ELR (cell line): ENCODE measurements around the gene TOGARAM1.

Source experiments
- DNase-seq: peaks from one replicate; pipeline ENCODE4 v3.0.0-alpha.2; 2015; ENCODE audit warnings: low read depth

The TOGARAM1 gene

DNA sequence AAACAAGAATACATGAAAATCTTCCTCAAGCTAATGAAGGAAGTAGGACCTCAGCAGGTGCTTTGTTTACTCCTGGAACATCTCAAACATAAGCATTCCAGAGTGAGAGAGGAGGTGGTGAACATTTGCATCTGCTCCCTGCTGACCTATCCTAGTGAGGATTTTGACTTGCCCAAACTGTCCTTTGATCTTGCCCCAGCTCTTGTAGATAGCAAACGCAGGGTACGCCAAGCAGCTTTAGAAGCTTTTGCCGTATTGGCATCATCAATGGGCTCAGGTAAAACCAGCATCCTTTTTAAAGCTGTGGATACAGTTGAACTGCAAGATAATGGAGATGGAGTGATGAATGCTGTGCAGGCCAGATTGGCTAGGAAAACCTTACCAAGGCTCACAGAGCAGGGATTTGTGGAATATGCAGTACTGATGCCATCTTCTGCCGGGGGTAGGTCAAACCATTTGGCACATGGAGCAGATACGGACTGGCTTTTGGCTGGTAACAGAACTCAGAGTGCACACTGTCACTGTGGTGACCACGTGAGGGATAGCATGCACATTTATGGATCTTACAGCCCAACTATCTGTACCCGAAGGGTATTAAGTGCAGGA is 1.9 kb downstream of the TOGARAM1 start:
- DNase-seq: peak; percentile 23

DNA sequence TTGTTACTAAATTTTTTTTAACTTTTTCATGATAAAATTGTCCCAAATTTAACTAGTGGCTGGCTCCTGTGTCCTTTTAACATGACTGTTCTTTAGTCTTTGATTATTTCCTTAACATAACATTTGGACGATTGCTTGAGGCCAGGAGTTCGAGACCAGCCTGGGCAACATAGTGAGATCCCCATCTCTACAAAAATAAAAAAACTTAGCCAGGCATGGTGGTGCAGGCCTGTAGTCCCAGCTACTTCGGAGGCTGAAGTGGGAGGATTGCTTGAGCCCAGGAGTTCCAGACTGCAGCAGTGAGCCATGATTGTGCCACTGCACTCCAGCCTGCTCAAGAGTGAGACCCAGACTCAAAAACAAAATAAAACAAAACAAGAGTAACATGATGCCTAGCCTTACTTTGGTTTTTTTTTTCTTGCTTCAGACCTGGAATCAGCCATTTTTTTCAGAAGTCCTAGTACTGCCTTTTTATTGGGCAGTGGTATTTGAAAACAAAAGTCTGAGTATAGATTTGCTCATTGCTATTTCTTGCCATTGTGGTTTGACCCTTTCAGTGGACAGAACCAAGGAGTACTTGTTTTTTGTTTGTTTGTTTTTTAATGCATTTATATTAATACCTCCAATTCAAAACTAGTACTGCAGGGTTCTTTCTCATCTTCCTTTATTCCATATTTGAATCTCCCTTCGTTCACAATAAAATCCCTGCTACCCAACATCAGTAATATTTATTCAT is 4.8 kb downstream of the TOGARAM1 start:
- DNase-seq: peak; percentile 35

DNA sequence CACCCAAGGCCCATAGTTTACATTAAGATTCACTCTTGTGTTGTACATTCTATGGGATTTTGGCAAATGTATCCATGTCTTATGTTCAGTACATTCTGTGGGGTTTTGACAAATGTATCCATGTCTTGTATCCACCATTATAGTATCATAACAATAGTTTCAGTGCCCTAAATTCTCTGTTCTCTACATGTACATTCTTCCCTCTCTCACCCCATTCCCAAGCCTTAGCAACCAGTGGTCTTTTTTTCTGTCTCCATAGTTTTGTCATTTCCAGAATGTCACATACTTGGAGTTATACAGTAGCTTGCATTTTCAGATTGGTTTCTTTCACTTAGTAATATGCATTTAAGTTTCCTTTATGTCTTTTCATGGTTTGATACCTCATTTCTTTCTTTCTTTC is 6.7 kb downstream of the TOGARAM1 start:
- no peak for DNase-seq

DNA sequence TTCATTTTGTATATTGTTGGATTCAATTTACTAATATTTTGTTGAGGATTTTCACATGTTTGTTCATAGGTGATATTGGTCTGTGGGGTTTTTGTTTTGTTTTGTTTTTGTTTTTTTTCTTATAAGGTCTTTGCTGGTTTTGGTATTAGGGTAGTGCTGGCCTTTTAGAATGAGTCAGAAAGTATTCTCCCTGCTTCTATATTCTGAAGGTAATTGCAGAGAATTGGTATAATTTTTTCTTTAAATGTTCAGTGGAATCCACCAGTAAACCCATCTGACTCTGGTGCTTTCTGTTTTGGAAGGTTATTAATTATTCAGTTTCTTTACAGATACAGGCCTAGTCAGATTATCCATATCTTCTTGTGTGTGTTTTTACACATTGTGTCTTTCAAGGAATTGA is 8.9 kb downstream of the TOGARAM1 start:
- no peak for DNase-seq

DNA sequence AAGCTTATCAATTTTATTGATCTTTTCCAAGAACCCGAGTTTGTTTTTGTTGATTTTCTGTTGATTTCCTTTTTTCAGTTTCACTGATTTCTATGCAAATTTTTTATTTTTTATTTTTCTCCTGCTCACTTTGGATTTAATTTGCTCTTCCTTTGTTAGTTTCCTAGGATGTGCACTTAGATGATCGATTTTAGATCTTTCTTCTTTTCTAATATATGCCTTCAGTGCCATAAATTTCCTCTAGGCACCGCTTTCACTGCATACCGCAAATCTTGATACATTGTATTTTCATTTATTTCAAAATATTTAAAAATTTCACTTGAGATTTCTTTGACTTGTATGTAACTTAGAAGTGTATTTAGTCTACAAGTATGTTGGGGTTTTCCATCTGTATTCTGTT is 9.5 kb downstream of the TOGARAM1 start:
- no peak for DNase-seq

DNA sequence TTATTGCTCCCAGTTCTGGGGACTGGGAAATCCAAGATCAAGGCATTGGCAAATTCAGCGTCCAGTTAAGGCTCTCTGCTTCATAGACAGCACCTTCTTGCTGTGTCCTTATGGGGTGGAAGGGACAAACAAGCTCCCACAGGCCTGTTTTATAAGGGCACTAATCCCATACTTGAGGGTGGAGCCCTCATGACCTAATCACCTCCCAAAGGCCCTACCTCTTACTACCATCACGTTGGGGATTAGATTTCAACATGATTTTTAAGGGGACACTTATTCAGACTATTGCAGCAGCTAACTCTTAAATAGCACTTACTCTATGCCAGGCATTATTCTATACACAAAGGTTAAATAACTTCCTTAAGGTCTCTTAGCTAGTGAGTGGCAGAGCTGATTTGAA is 17.3 kb downstream of the TOGARAM1 start:
- DNase-seq: no peak

DNA sequence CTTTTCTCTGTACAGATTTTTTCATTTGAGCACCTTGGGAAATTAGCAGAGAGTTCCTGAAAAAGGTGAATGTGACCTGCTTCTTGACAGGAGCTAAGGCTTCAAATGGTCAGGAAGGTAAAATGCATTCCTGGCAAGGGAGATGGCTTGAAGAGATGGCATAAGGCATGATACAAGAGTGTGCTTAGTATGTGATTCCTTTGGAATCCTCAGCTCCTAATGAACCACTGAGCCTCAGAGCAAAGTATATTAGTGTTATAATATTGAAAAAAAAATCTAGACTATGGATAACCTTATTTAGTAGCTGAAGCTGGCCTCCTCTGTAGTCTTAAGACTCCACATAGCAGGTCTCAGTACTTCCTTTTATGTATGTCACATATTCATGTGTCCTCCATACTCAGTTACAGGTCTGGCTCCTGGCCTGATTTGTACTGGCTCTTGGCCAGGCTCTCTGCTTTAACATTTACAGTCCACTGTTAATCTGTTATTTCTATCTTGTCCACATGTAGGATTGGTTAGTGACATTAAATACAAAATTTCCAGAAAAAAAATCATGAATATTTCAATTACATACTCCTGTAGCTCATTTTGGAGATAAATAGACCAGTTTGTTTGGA is 17.9 kb downstream of the TOGARAM1 start:
- DNase-seq: no peak

DNA sequence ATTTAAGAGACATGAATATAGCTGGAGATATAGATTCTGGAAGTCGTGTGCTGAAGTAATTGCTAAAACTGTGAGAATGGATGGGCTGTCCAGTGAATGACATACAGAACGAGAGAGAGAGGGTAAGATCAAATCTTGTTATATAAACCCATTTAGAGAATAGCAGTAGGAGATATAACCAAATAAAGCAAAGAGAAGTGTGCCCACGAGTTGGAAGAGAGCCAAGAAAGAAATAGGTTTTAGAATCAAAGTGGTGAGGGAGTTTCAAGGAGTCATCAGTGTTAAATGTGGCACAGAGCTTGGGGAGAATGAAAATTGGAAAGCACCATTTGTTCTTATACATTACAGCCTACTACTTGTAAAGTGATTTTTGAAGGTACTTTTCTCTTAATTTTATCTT is 19.2 kb downstream of the TOGARAM1 start:
- no peak for DNase-seq

DNA sequence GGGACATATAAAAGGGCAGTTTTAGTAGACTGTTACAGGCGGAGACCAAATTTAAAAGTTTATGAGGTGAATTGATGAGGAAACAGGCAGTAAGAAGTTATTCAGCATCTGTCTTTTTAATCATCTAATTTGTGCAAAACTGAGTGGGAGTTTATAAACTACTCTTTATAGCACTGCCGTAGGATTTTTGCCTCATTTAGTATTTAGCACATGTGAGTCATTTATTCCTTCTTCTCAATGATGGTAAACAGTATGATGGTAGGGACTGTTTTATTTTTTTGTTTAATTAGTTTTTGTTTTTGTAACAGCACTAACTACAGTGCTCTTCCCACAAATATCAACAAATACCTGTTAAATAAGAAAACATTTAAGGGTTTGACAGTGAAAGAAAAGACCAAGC is 20.6 kb downstream of the TOGARAM1 start:
- no peak for DNase-seq

DNA sequence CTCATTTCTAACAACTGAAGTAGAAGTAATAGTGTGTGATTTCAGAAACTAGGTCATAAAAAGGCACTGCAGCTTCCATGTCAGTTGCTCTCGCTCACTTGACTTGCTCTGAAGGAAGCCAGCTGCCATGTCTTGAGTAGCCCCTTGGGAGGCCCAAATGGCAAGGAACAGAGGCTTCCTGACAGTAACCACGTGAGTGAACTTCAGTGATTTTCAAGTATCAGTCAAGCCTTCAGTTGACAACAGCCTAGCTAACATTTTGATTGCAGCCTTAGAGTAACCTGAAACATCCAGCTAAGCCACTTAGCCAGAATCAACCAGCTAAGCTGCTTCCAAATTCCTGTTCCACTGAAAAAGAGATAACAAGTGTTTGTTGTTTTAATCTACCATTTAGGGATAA is 26.7 kb downstream of the TOGARAM1 start:
- DNase-seq: no peak

DNA sequence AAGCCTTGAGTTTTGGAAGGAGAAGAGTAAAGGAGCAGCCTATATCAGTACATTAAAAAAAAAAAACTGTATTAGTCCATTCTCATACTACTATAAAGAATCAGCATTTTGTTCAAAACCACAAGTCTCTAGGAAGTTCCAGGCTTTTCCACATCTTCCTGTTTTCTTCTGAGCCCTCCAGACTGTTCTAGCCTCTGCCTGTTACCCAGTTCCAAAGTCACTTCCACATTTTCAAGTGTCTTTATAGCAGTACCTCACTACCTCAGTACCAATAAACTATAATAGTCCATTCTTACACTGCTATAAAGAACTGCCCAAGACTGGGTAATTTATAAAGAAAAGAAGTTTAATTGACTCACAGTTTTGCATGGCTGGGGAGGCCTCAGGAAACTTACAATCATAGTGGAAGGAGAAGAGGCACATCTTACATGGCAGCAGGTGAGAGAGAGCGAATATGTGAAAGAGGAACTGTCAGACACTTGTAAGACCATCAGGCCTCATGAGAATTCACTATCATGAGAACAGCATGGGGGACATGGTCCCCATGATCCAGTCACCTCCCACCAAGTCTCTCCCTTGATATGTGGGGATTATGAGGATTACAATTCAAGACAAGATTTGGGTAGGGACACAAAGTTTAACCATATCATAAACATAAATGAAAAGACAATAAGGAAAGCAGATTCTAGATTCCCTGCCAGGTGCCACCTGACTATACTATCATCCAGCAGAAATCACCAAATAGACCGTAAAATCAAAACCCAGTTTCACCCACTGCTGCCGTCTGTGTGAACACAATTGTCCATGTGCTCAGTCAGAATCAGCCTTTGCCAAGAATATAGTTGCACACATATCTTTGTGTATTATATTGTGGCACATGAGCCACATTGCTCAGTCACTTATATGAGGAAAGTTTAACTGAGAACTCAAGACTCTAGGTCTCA is 27.8 kb downstream of the TOGARAM1 start:
- DNase-seq: no peak

DNA sequence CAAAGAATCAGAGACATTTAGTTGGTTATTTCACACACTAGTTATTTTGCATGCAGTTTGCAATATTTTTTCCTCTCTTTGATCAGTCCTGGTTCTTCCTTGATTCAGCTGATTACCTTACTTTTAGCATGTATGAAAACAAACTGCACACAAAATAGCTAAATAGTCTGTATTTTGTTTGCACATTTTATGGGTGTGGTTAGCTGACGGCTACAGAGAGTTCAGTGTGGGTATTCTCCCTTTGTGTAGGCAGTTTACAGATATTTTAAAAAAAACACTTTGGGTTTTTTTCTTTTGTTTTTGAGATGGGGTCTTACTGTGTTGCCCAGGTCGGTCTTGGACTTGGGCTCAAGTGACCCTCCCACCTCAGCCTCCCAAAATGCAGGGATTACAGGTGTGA is 28.5 kb downstream of the TOGARAM1 start:
- DNase-seq: no peak

DNA sequence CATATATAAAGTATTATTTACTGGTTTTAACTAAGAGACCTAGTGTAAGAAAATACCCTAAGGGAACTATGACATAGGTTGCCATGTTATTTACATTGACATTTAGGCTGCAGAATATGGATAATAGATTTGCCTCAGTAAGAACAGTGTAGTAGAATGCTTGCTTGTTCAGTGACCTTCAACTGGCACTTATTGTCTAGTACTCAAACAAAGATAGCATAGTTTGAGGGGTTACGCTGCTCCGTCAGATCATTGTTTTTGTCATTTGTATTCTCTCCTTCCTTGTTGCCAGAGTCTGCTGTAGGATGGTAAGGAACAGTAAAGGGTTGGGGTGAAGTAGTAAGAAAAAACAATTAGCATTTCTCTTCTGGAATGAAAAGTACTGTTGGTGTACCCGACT is 33.2 kb downstream of the TOGARAM1 start:
- DNase-seq: no peak

DNA sequence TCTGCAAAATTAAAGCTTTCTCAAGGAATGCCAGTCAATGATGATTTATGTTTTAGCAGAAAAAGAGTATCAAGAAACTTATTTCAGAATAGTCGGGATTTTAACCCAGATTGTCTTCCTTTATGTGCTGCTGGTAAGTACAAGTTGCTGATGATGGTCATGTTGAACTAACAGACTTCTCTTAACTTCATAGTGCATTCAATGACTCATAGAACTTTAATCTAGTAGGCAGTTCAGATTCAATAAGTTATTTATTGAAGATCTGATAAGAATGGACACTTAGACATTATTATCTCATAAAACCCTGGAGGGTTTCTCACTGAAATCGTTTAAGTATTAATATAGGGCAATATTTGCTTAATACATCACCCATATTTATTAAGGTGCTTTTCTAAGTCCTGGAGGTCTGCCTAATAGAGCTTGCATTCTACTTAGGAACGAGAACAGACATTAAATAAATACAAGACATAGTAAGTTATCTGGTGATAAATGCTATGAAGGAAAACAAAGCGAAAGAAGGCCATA is 33.8 kb downstream of the TOGARAM1 start:
- DNase-seq: no peak

DNA sequence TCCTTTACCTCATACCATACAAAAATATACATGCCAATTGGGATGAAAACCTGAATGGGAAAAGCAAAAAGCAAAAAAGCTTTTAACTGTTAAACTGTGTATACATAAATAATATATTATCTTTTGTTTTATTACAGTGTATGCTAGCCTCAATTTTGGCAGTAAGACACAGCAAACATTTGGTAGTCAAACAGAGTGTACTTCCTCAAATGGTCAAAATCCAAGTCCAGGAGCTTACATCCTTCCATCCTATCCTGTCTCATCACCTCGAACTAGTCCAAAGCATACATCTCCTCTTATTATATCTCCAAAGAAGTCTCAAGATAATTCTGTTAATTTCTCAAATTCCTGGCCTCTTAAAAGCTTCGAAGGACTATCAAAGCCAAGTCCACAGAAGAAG is 41.9 kb downstream of the TOGARAM1 start:
- DNase-seq: no peak

DNA sequence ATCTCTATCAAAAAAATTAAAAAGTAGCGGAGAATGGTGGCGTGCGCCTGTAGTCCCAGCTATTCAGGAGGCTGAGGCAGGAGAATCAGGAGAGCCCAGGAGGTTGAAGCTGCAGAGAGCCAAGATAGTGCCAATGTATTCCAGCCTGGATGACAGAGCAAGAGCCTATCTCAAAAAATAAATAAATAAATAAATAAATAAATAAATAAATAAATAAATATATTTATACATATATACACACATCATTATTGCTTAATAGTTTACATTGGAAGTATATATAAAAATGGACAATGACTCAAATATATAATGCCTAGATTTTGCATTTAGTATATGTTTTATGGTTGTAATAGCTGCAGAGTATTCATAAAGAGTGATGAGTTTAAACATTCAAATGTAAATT is 53.1 kb downstream of the TOGARAM1 start:
- DNase-seq: no peak

DNA sequence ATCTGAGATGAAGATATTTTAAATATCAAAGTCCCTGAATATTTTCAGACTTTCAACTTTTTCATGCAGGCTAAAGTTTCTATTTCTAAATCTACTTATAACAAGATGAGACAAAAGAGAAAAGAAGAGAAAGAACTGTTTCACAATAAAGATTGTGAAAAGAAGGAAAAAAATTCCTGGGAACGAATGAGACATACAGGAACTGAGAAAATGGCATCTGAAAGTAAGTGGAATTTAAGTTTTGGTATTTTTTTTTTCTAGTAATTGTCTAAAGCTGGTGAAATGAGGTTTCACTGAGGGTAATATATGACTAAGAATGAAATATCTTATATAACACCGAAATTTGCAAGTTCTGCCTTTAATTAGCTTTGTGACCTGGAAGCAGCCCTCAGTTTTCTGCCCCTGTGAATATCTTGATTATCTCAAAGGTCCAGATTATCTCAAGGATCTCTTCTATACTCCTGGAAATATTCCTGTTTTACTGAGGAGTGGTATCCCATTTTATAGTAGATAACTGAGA is 66.2 kb downstream of the TOGARAM1 start:
- DNase-seq: no peak

DNA sequence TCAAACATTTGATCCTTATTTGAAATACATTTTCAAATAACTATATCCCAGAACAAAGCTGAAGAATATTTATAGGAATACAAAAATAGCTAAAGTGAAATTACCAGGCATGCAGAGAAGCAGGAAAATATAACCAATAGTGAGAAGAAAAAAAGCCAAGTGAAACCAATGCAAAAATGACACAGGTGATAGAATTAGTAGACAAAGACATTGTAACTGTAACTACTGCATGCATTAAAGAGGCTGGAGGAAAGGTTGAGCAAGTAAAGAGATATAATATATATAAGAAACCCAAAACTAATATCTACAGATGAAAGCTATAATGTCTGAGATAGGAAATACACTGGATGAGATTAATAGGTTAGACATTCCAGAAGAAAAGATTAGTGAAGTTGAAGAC is 72.7 kb downstream of the TOGARAM1 start:
- no peak for DNase-seq

DNA sequence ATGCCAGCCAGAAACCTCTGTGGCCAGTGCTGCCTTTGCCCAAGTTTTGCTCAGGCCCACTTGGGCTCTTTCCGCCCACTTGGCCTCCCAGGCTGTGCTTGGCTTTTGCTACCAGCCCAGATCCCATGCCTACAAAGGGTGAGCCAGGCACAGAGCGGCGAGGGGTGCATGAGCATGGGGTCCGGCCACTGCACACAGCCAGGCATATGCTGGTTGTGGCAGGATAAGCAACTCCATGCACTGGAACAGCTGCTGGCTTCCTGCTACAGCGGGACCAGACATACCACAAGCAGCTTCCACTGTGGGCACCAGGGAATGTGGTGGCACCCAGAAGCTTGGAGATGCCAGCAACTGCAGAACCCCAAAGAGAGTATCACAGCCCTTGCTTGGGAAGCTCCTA is 76.3 kb downstream of the TOGARAM1 start:
- DNase-seq: no peak

DNA sequence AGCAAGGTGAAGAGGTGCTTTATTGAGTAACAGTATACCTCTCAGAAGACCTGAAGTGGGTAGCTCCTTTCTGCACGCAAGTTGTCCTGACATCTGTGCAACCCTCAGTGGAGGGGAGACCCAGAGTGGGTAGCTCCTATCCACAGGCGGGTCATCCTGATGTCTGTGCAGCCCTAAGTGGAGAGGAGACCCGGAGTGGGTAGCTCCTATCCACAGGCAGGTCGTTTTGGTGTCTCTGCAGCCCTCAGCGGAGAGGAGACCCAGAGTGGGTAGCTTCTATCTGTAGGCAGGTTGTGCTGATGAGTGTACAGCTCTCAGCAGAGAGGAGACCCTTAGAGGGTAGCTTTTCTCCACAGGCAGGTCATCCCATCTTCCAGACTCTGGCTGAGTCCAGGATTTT is 76.9 kb downstream of the TOGARAM1 start:
- no peak for DNase-seq

DNA sequence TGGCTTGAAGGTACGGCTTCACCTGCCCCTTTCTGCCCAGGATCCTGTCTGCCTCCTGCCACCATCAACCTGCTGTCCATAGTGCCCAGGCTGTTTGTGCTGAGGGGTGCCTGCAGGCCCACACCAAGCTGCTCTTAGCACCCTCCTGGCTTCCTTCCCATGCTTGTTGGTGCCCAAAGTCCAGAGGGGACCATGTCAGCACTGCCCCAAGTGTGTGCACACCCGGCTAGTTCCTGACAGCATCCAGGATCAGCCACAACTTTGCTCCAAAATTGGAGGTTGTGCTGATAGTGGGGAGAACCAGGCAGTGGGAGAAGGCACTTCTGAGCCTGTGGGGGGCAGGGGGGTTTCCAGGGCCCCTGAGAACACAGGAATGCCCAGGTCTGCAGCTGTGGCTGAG is 77.4 kb downstream of the TOGARAM1 start:
- DNase-seq: no peak

DNA sequence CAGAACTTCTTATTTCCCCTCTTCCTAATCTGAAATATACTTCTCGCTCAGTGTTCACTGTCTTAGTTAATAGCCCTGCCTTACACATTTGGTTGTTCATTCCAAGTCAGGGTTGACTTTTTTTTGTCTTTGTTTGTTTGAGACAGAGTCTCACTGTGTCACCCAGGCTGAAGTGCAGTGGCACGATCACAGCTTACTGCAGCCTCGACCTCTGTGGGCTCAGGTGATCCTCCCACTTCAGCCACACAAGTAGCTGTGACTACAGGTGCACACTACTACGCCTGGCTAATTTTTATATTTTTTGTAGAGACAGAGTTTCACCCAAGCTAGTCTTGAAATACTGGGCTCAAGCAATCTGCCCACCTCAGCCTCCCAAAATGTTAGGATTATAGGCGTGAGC is 79.7 kb downstream of the TOGARAM1 start:
- no peak for DNase-seq
